Neural cell (in vitro differentiated cells): ENCODE measurements around the gene RASSF4. TPM values are rescaled to one million over a fixed set of nuclear protein-coding genes. Genes with fewer than 3 reads are reported as not detected.

Source experiments
- H2AFZ ChIP-seq: fragments of 200-600, 300-800 bp; sonication (generic), shearing (Covaris generic); 2 replicates; pipeline ENCODE4 v1.6.0; 2014; ENCODE audit warnings: low read depth, mild to moderate bottlenecking, antibody characterized with exemption, low read length, moderate library complexity
- H3F3A ChIP-seq: fragments of 200-600 bp; shearing (Covaris generic); 2 replicates; pipeline ENCODE4 v1.6.1; 2016; ENCODE audit warnings: mild to moderate bottlenecking, moderate library complexity, mixed read lengths, antibody characterized with exemption, low read length; ENCODE audit not compliant: insufficient read depth, poor library complexity, severe bottlenecking
- H3K27ac ChIP-seq: fragments of 200-600, 300-800 bp; sonication (generic), shearing (Covaris generic); 2 replicates; pipeline ENCODE4 v1.5.1; 2014; ENCODE audit warnings: mild to moderate bottlenecking, low read length, moderate library complexity
- H3K27me3 ChIP-seq: fragments of 300-800, 200-600 bp; sonication (generic), shearing (Covaris generic); 2 replicates; pipeline ENCODE4 v1.6.0; 2014; ENCODE audit warnings: mild to moderate bottlenecking, low read depth, low read length, moderate library complexity; ENCODE audit not compliant: insufficient read depth
- H3K36me3 ChIP-seq: fragments of 300-800, 200-600 bp; sonication (generic), shearing (Covaris generic); 2 replicates; pipeline ENCODE4 v1.5.1; 2014; ENCODE audit warnings: mild to moderate bottlenecking, antibody characterized with exemption, low read length, moderate library complexity; ENCODE audit not compliant: insufficient read depth
- H3K4me2 ChIP-seq: fragments of 300-800, 200-600 bp; sonication (generic), shearing (Covaris generic); 2 replicates; pipeline ENCODE4 v1.6.0; 2014; ENCODE audit warnings: mild to moderate bottlenecking, low read length
- H3K4me3 ChIP-seq: fragments of 300-800, 200-600 bp; sonication (generic), shearing (Covaris generic); 2 replicates; pipeline ENCODE4 v1.5.1; 2014; ENCODE audit warnings: mild to moderate bottlenecking, low read length, moderate library complexity
- H3K79me2 ChIP-seq: fragments of 200-600 bp; shearing (Covaris generic); replicated peaks from 2 replicates; pipeline ENCODE4 v1.6.0; 2014; ENCODE audit warnings: mild to moderate bottlenecking, low read length, moderate library complexity; ENCODE audit not compliant: insufficient read depth
- H3K9ac ChIP-seq: fragments of 300-800, 200-600 bp; sonication (generic), shearing (Covaris generic); 2 replicates; pipeline ENCODE4 v1.6.1; 2016; ENCODE audit warnings: mild to moderate bottlenecking, low read length, mixed read lengths
- H3K9me2 ChIP-seq: fragments of 200-600 bp; shearing (Covaris generic); 2 replicates; pipeline ENCODE4 v1.6.1; 2016; ENCODE audit warnings: mild to moderate bottlenecking, low read length, mixed read lengths; ENCODE audit not compliant: insufficient read depth
- H3K9me3 ChIP-seq: fragments of 200-600, 300-800 bp; sonication (generic), shearing (Covaris generic); 2 replicates; pipeline ENCODE4 v1.6.1; 2016; ENCODE audit warnings: mild to moderate bottlenecking, mixed run types, low read length, moderate library complexity, mixed read lengths
- H4K20me1 ChIP-seq: fragments of 200-600 bp; shearing (Covaris generic); 2 replicates; pipeline ENCODE4 v1.6.1; 2016; ENCODE audit warnings: mild to moderate bottlenecking, mixed run types; ENCODE audit not compliant: insufficient read depth
- EP300 ChIP-seq: fragments of 450-650 bp; conservative IDR thresholded peaks from 2 replicates; pipeline ENCODE4 v1.6.1; 2014; ENCODE audit warnings: antibody characterized with exemption, mild to moderate bottlenecking, moderate library complexity; ENCODE audit not compliant: poor library complexity, severe bottlenecking
- EZH2 ChIP-seq: fragments of 200-600, 300-800 bp; shearing (Covaris generic), sonication (generic); IDR thresholded peaks from 2 replicates; pipeline ENCODE4 v1.6.1; 2014; ENCODE audit warnings: antibody characterized with exemption, low read length, borderline replicate concordance, mild to moderate bottlenecking; ENCODE audit not compliant: insufficient read depth, poor library complexity, severe bottlenecking
- MXI1 ChIP-seq: fragments of 450-650 bp; conservative IDR thresholded peaks from 2 replicates; pipeline ENCODE4 v1.6.1; 2014; ENCODE audit warnings: antibody characterized with exemption, mild to moderate bottlenecking; ENCODE audit not compliant: poor library complexity, severe bottlenecking
- POLR2AphosphoS5 ChIP-seq: IDR thresholded peaks from 2 replicates; pipeline ENCODE4 v1.6.1; 2012
- RAD21 ChIP-seq: fragments of 450-650 bp; conservative IDR thresholded peaks from 2 replicates; pipeline ENCODE4 v1.6.1; 2014; ENCODE audit warnings: antibody characterized with exemption, mild to moderate bottlenecking, moderate library complexity
- SMC3 ChIP-seq: fragments of 450-650 bp; conservative IDR thresholded peaks from 2 replicates; pipeline ENCODE4 v1.6.1; 2014; ENCODE audit warnings: antibody characterized with exemption, mild to moderate bottlenecking, moderate library complexity; ENCODE audit not compliant: poor library complexity
- TAF1 ChIP-seq: IDR thresholded peaks from 2 replicates; pipeline ENCODE4 v1.6.1; 2012; ENCODE audit warnings: low read depth
- polyA plus RNA-seq: library from polyadenylated mRNA; depleted of rRNA; stranded (reverse); fragments of >200 nt; gene quantifications from 2 replicates; pipeline ENCODE4 v1.2.3, GENCODE V29; 2014
- TF ChIP-seq, protein P1 (sequence below): IDR thresholded peaks from 2 replicates; pipeline ENCODE4 v1.6.1; 2012; ENCODE audit warnings: borderline replicate concordance
- TF ChIP-seq, protein P2 (sequence below): fragments of 450-650 bp; IDR thresholded peaks from 2 replicates; pipeline ENCODE4 v1.5.1; 2014; ENCODE audit warnings: antibody characterized with exemption, mild to moderate bottlenecking, moderate library complexity; ENCODE audit not compliant: poor library complexity, severe bottlenecking

RASSF4 gene
- polyA plus RNA-seq, 1 donor from 2014 or later, result 10.2 TPM

DNA sequence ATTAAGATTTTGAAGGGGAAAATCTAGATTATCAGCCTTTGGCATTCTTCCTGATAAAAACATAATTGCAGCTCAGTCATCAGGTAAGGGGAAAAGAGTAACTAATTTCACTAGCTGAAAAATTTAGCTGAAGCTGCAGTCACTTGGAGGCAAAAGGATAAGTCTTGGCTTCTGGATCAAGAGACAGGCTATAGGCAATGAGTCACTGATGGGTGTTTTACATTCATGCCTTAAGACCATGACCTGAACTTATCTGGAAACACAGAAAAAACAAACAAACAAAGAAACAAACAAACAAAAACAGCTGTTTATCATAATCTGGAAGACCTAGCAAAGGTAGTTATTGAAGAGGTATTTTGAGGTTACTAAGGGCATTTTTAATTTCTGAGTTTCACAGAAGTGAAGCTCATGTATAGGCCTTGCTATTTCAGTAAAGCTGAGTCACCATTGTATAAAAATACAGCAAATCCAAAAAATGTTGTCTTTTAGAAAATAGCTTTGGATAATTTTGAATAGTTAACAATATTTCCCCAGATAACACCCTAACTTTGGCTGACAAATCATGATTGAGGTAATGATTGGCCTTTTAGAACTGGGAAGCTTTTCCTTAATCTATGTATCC is 81.4 kb downstream of the RASSF4 start:
- Histone ChIP-seq H3K9ac (no peak overlapping the region), H3K4me3 (no peak overlapping the region), H4K20me1 (no peaks in the 10 kb centered on the region), H3K9me2 (no peaks in the 10 kb centered on the region), H3K27me3 (no peaks in the 10 kb centered on the region), H3K79me2 (no peaks in the 10 kb centered on the region), H3K9me3 (no peaks in the 10 kb centered on the region), H3F3A (no peaks in the 10 kb centered on the region), H3K4me2 (no peak overlapping the region), H3K27ac (no peak overlapping the region), H2AFZ (no peak overlapping the region), H3K36me3 (no peaks in the 10 kb centered on the region)
- TF ChIP-seq, protein P1, sequence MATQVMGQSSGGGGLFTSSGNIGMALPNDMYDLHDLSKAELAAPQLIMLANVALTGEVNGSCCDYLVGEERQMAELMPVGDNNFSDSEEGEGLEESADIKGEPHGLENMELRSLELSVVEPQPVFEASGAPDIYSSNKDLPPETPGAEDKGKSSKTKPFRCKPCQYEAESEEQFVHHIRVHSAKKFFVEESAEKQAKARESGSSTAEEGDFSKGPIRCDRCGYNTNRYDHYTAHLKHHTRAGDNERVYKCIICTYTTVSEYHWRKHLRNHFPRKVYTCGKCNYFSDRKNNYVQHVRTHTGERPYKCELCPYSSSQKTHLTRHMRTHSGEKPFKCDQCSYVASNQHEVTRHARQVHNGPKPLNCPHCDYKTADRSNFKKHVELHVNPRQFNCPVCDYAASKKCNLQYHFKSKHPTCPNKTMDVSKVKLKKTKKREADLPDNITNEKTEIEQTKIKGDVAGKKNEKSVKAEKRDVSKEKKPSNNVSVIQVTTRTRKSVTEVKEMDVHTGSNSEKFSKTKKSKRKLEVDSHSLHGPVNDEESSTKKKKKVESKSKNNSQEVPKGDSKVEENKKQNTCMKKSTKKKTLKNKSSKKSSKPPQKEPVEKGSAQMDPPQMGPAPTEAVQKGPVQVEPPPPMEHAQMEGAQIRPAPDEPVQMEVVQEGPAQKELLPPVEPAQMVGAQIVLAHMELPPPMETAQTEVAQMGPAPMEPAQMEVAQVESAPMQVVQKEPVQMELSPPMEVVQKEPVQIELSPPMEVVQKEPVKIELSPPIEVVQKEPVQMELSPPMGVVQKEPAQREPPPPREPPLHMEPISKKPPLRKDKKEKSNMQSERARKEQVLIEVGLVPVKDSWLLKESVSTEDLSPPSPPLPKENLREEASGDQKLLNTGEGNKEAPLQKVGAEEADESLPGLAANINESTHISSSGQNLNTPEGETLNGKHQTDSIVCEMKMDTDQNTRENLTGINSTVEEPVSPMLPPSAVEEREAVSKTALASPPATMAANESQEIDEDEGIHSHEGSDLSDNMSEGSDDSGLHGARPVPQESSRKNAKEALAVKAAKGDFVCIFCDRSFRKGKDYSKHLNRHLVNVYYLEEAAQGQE, result no peak
- TF ChIP-seq TAF1 (no peak), EZH2 (no peak)

DNA sequence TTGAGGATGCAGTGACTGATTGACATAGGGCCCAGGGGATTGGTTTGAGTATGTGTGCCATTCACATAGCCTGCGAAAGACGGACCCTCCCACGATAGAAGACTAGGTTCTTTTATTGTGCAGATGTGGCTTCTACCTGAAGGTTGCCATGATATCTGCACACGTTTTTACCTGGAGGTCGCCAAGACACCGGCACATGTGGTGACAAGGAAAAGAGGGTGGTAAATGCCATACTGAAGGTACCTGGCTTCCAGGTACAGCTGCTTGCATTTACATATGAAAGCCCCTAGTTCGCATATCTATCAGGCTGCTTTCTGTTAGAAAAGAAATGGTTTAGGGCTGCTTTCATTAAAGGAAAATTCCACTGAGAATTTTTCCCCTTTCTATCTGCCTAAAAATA is 84.7 kb downstream of the RASSF4 start:
- H3K36me3 ChIP-seq, result no peaks in the 10 kb centered on the region
- H3F3A ChIP-seq, result no peaks in the 10 kb centered on the region
- H3K9me2 ChIP-seq, result no peaks in the 10 kb centered on the region
- H3K27ac ChIP-seq, result no peak overlapping the region
- H3K9me3 ChIP-seq, result no peaks in the 10 kb centered on the region
- no peaks in the 10 kb centered on the region for H4K20me1 ChIP-seq
- no peaks in the 10 kb centered on the region for H3K27me3 ChIP-seq
- no peak for TF ChIP-seq POLR2AphosphoS5
- no peak for TF ChIP-seq RAD21
- TF ChIP-seq, protein P2, sequence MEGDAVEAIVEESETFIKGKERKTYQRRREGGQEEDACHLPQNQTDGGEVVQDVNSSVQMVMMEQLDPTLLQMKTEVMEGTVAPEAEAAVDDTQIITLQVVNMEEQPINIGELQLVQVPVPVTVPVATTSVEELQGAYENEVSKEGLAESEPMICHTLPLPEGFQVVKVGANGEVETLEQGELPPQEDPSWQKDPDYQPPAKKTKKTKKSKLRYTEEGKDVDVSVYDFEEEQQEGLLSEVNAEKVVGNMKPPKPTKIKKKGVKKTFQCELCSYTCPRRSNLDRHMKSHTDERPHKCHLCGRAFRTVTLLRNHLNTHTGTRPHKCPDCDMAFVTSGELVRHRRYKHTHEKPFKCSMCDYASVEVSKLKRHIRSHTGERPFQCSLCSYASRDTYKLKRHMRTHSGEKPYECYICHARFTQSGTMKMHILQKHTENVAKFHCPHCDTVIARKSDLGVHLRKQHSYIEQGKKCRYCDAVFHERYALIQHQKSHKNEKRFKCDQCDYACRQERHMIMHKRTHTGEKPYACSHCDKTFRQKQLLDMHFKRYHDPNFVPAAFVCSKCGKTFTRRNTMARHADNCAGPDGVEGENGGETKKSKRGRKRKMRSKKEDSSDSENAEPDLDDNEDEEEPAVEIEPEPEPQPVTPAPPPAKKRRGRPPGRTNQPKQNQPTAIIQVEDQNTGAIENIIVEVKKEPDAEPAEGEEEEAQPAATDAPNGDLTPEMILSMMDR, result no peak
- TF ChIP-seq EZH2, result no peak
- no peak for TF ChIP-seq MXI1
- TF ChIP-seq EP300, result no peak
- TF ChIP-seq, protein P1, result no peak
- no peak for TF ChIP-seq TAF1
- no peak for TF ChIP-seq SMC3
- no peak overlapping the region for H2AFZ ChIP-seq
- H3K79me2 ChIP-seq, result no peaks in the 10 kb centered on the region
- no peak overlapping the region for H3K9ac ChIP-seq
- no peak overlapping the region for H3K4me2 ChIP-seq
- no peak overlapping the region for H3K4me3 ChIP-seq

Other genes starting within 250 kb of the RASSF4 start
- 1.4 TPM in 2 replicates for gene TMEM72, start 48.5 kb upstream of the RASSF4 start, polyA plus RNA-seq
- 4.3 and 5.2 TPM in 2 replicates for gene DEPP1, start 19.0 kb downstream of the RASSF4 start, polyA plus RNA-seq
- gene ZNF22, start 41.1 kb downstream of the RASSF4 start, polyA plus RNA-seq, result 32.9 and 34.1 TPM in 2 replicates